SK-N-MC (cell line): ENCODE results near the gene DLST.

Source experiments
- DNase-seq: peaks from one replicate; pipeline ENCODE4 v3.0.0-alpha.2; 2011; ENCODE audit warnings: low read depth, low spot score
- H3K27ac ChIP-seq: fragments of 200-600 bp; sonication (generic); 2 replicates; pipeline ENCODE4 v1.5.1; 2016; ENCODE audit warnings: mixed run types
- H3K36me3 ChIP-seq: fragments of 200-600 bp; sonication (generic); 2 replicates; pipeline ENCODE4 v1.6.1; 2017; ENCODE audit warnings: antibody characterized with exemption, low read length, mixed read lengths; ENCODE audit not compliant: insufficient read depth
- H3K4me3 ChIP-seq: fragments of 200-600 bp; sonication (generic); 2 replicates; pipeline ENCODE4 v1.5.1; 2016
- H3K9ac ChIP-seq: fragments of 200-600 bp; sonication (generic); 2 replicates; pipeline ENCODE4 v1.8.0; 2017; ENCODE audit warnings: mixed run types, mixed read lengths; ENCODE audit not compliant: insufficient read length
- H3K9me3 ChIP-seq: fragments of 200-600 bp; sonication (generic); 2 replicates; pipeline ENCODE4 v1.6.1; 2017; ENCODE audit warnings: low read depth, mild to moderate bottlenecking, antibody characterized with exemption, low read length, moderate library complexity, mixed read lengths
- EZH2 ChIP-seq: fragments of 200-600 bp; sonication (generic); IDR thresholded peaks from one replicate; pipeline ENCODE4 v1.6.1; 2017; ENCODE audit warnings: antibody characterized with exemption
- FOXP2 ChIP-seq: optimal IDR thresholded peaks from 2 replicates; pipeline ENCODE3; 2011; ENCODE audit warnings: mild to moderate bottlenecking, moderate library complexity; ENCODE audit not compliant: insufficient read depth; ENCODE audit errors: extremely low read length, control extremely low read depth
- POLR2AphosphoS5 ChIP-seq: IDR thresholded peaks from 2 replicates; pipeline ENCODE4 v1.6.1; 2012; ENCODE audit warnings: mild to moderate bottlenecking, low read depth, low read length, borderline replicate concordance

Gene DLST

DNA sequence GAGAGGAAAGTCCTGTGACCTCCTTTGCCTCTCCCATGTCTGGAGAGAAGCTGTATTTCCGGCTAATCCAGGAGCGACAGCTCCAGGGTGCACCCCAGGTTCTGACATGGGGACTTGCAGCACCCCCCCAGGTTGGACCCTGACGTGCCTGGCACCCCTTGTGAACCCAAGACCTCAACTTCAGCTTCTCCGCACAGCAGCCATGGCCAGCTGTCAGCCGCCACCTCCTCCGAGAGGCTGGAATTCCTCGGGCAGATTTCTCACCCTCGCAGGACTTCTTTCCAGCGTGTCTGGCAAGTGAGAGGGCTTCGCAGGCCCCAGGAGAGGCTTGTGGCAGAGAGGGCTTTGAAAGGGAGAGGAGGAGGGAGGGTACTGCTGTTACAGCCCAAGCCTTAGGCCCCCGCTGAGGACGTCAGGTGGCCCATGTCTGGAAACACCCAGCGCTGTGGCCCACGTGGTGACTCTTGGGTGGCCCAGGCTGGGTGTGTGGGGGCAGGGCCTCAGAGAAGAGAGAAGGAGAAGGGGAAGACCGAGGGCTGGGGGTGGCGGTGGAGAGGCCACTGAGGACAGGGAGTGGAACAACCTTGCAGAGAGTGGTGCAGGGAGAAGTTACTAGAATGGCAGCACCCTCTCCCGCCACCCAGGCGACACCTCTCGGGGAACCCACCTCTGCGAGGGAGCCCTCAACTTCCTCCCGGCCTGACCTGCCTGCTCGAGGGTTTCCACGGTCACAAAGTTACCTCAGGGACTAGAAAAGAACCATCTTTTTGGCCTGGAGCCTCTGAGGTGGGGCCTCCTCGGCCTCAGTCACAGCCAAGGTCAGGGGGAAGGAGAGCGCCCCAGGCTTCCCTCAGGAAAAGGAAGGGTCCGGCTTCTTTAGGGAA is 53.0 kb downstream of the DLST start:
- TF ChIP-seq EZH2 (no peak), POLR2AphosphoS5 (no peak), FOXP2 (no peak)
- Histone ChIP-seq H3K36me3 (no peaks in the 10 kb centered on the region), H3K4me3 (no peak overlapping the region), H3K27ac (no peak overlapping the region), H3K9me3 (no peaks in the 10 kb centered on the region), H3K9ac (no peak overlapping the region)
- DNase-seq = no peak

DNA sequence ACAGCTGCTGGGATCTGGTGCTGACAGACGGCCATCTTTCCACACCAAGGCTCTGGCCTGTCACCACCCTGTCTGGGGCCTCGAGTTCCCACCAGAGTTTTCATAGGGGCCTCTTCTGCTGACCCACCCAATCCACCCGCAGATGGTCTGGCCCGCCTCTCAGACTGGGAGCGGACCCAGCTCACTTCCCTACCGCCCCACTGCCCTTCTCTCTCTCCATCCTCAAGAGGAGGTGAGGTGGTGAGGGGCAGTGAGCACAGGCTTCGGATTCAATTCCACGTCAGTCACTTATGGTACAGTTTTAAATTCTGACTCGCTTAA is 53.6 kb downstream of the DLST start:
- DNase-seq = no peak
- Histone ChIP-seq H3K4me3 (no peak overlapping the region), H3K36me3 (no peaks in the 10 kb centered on the region), H3K9me3 (no peaks in the 10 kb centered on the region), H3K9ac (no peak overlapping the region), H3K27ac (no peak overlapping the region)
- TF ChIP-seq POLR2AphosphoS5 (no peak), EZH2 (no peak), FOXP2 (no peak)

DNA sequence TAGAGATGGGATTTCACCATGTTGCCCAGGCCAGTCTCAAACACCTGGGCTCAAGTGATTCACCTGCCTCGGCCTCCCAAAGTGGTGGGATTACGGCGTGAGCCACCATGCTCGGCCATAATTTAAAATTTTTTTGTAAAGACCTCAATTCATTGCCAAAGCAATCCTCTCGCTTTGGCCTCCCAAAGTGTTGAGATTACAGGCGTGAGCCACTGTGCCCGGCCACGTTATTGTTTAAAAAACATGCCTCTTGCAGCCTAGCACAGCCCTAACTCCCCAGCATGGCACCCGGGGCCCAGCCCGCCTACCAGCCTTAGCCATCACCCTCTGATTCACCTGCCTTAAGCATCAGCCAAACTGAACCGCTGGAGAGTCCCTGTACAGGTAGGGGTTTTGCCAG is 54.4 kb downstream of the DLST start:
- Histone ChIP-seq H3K9me3 (no peaks in the 10 kb centered on the region), H3K4me3 (no peak overlapping the region), H3K36me3 (no peaks in the 10 kb centered on the region), H3K9ac (no peak overlapping the region), H3K27ac (no peak overlapping the region)
- DNase-seq = no peak
- no peak for TF ChIP-seq EZH2
- no peak for TF ChIP-seq FOXP2
- no peak for TF ChIP-seq POLR2AphosphoS5

DNA sequence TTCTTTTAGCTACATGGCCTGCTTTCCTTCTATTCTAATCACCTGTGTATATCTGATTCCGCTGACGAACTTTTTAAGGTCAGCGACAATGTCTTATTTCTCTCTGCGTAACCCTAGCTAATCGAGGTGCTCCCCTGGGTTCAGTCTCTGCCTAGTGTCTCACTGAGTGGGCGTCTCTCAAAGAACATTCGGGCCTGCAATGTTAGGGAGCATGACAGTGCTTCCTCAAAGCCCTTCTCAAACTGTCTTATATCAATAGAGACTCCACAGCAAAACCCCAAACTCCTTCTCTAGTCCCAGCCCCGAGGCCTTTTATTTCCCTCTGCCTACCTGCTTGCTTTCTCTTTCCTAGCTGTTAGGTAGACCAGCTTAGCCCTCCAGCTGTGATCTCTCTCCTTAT is 55.0 kb downstream of the DLST start:
- TF ChIP-seq FOXP2 = no peak
- no peak for TF ChIP-seq POLR2AphosphoS5
- TF ChIP-seq EZH2 = no peak
- no peak overlapping the region for H3K9ac ChIP-seq
- H3K27ac ChIP-seq = no peak overlapping the region
- H3K36me3 ChIP-seq = no peaks in the 10 kb centered on the region
- H3K4me3 ChIP-seq = no peak overlapping the region
- H3K9me3 ChIP-seq = no peaks in the 10 kb centered on the region
- no peak for DNase-seq

DNA sequence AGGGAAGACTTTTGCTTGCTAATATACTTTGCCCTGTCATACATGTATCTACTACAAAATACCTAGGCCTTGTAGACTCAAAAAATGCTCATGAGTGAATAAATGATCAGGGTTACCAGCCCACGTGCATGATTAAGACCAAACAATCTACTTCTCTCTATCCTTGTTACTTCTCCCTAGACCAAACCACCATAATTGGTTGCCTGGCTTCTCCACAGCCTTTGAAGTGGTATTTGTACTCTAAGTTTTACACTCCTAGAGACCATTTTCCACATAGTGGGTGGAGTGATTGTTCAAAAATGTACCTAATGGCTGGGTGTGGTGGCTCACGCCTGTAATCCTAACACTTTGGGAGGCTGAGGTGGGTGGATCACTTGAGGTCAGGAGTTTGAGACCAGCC is 55.5 kb downstream of the DLST start:
- no peak overlapping the region for H3K9ac ChIP-seq
- H3K27ac ChIP-seq = no peak overlapping the region
- H3K4me3 ChIP-seq = no peak overlapping the region
- no peaks in the 10 kb centered on the region for H3K9me3 ChIP-seq
- TF ChIP-seq EZH2 (no peak), POLR2AphosphoS5 (no peak), FOXP2 (no peak)
- no peaks in the 10 kb centered on the region; the same call in 1 of the 2 replicates for H3K36me3 ChIP-seq
- DNase-seq = no peak

DNA sequence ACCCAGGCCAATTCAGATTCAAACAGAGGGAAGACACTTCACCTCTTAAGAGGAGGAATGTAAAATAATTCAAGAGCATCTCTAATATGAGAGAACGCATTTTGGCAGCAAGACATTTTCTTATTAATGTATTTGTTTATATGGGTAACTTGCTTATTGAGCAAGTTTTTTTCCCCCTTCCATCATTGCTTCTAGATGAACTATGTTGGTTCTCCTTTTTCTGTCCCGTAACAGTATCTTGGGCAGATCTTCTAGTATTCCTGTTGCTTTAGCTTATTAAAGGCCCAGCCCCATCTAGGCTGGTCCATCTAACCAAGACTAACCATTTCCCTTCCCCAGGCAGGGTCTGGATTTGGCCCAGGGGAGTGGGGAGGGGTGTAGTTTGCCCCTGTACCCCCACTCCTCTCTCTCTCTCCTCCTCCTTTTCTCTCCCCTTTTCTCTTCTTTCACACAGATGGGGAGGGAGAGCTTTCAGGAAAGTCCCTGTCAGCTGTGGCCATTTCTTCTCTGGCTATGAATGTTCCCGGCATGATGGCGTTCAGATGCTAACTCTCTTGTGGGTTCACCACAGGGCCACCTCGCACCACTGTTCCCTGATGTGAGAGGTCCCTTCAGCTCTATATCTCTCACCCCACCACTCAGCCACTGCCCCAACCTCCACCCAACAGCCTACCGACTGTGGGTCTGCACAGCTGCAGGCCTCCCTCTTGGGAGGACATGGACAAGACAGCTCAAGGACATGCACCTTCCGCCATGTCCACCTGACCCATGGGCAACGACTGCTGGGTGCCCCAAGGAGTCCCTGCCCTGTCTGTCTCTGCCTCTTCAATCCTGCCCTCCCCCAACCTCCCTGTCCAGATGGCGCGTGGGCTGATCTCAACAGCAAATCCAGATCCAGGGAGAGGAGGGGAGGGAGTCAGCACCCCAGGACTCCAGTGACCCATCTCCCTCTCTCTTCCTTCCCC is 57.1 kb downstream of the DLST start:
- Histone ChIP-seq H3K9ac (no peak overlapping the region), H3K27ac (no peak overlapping the region)
- no peak for DNase-seq

DNA sequence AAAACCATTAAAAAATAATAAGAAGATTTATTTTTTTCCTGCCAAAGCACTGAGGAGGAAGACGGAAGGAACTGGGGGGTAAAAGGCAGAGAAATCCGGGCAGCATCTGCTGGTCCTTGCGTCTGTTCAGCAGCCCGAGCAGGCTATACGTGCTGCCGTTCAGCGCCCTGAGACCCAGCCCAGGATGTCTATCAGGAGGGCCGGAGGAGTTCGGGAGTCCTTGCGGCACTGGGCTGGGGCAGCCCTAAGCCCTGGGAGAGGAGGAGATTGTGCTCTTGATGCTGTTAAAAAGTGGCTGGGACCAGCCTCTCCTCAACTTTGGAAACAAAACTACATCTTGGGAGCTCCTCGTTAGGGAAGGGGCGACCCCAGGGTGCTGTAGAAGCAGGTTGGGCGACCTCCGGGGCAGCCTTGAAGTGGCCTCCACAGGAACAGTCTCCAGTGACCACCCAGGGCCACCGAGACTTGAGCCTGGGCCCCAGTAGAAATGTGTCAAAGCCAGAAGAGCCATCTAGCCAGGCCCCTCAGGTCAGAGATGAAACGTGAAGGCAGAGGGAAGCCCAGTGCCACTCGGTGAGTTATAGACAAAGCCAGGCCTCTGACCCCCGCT is 59.3 kb downstream of the DLST start:
- no peak overlapping the region for H3K9ac ChIP-seq
- no peak for DNase-seq
- H3K4me3 ChIP-seq = no peak overlapping the region

More for the DNA sequence above, 57.1 kb downstream of the DLST start:
- Histone ChIP-seq H3K36me3 (no peaks in the 10 kb centered on the region; the same call in 1 of the 2 replicates), H3K4me3 (no peak overlapping the region), H3K9me3 (no peaks in the 10 kb centered on the region)
- no peak for TF ChIP-seq FOXP2
- TF ChIP-seq POLR2AphosphoS5 = no peak
- no peak for TF ChIP-seq EZH2

More for the DNA sequence above, 59.3 kb downstream of the DLST start:
- no peak for TF ChIP-seq POLR2AphosphoS5
- no peak for TF ChIP-seq EZH2
- no peak for TF ChIP-seq FOXP2
- Histone ChIP-seq H3K36me3 (no peaks in the 10 kb centered on the region; the same call in 1 of the 2 replicates), H3K9me3 (no peaks in the 10 kb centered on the region), H3K27ac (no peak overlapping the region)
